ENCODE results near the gene TOX2.

GRCh38 chr20:43977962-43978361 is 63.3 kb downstream of the TOX2 start:
- TF ChIP-seq CTCF (IDR thresholded peaks at IDR 0.05 in 8 of 11, conservative IDR thresholded peaks at IDR 0.05 in 3 of 11) (no peak), POLR2AphosphoS5 (IDR thresholded peaks at IDR 0.05) (no peak), POLR2A (IDR thresholded peaks at IDR 0.05) (no peak)
